SU-DHL-6 (cell line): ENCODE data around the gene UBTD2.

Experiments used
- H2AFZ ChIP-seq: fragments of 200-600 bp; sonication (generic); 2 replicates; pipeline ENCODE4 v1.6.1; 2014; ENCODE audit warnings: low read depth, mild to moderate bottlenecking, moderate library complexity, mixed read lengths, antibody characterized with exemption, low read length; ENCODE audit not compliant: severe bottlenecking
- H3F3A ChIP-seq: fragments of 200-600 bp; shearing (Covaris generic); 2 replicates; pipeline ENCODE4 v1.6.0; 2016; ENCODE audit warnings: antibody characterized with exemption, mild to moderate bottlenecking; ENCODE audit not compliant: insufficient read depth
- H3K27ac ChIP-seq: fragments of 200-600 bp; sonication (generic); 2 replicates; pipeline ENCODE4 v1.5.1; 2016; ENCODE audit warnings: low read depth, mild to moderate bottlenecking, low read length, moderate library complexity, mixed read lengths
- H3K27me3 ChIP-seq: fragments of 200-600 bp; sonication (generic), shearing (Covaris generic); 2 replicates; pipeline ENCODE4 v1.6.0; 2014; ENCODE audit warnings: mild to moderate bottlenecking, low read length
- H3K36me3 ChIP-seq: fragments of 200-600 bp; sonication (generic); 2 replicates; pipeline ENCODE4 v1.6.1; 2014; ENCODE audit warnings: mild to moderate bottlenecking, low read length, mixed read lengths
- H3K4me2 ChIP-seq: fragments of 300-600, 200-600 bp; shearing (Covaris generic), sonication (generic); 2 replicates; pipeline ENCODE4 v1.6.0; 2014; ENCODE audit warnings: low read length, low read depth, mild to moderate bottlenecking; ENCODE audit not compliant: poor library complexity, severe bottlenecking
- H3K4me3 ChIP-seq: fragments of 200-600 bp; sonication (generic); 2 replicates; pipeline ENCODE4 v1.5.1; 2014; ENCODE audit warnings: antibody characterized with exemption, low read length, mild to moderate bottlenecking, mixed read lengths; ENCODE audit not compliant: insufficient read depth, poor library complexity, severe bottlenecking
- H3K79me2 ChIP-seq: fragments of 200-600 bp; sonication (generic); 2 replicates; pipeline ENCODE4 v1.6.1; 2014; ENCODE audit warnings: mild to moderate bottlenecking, low read length, moderate library complexity; ENCODE audit not compliant: insufficient read depth
- H3K9ac ChIP-seq: fragments of 200-600 bp; sonication (generic); 2 replicates; pipeline ENCODE4 v1.7.0; 2014; ENCODE audit warnings: mild to moderate bottlenecking, low read length
- H3K9me2 ChIP-seq: fragments of 200-600 bp; sonication (generic); replicated peaks from 2 replicates; pipeline ENCODE4 v1.6.1; 2014; ENCODE audit warnings: low read length; ENCODE audit not compliant: insufficient read depth
- H3K9me3 ChIP-seq: fragments of 200-600 bp; sonication (generic); 2 replicates; pipeline ENCODE4 v1.6.1; 2014; ENCODE audit warnings: low read length, mixed read lengths; ENCODE audit not compliant: insufficient read depth
- H4K20me1 ChIP-seq: fragments of 200-600 bp; sonication (generic); 2 replicates; pipeline ENCODE4 v1.6.1; 2014; ENCODE audit warnings: low read depth, mild to moderate bottlenecking, antibody characterized with exemption, low read length, moderate library complexity, mixed read lengths
- EZH2phosphoT487 ChIP-seq: fragments of 200-600 bp; sonication (generic), shearing (Covaris generic); conservative IDR thresholded peaks from 2 replicates; pipeline ENCODE4 v1.6.1; 2018; ENCODE audit warnings: mild to moderate bottlenecking, antibody characterized with exemption, low read length, moderate library complexity, mixed read lengths
- TF ChIP-seq, protein P1 (sequence below): fragments of 200-600 bp; sonication (generic); IDR thresholded peaks from one replicate; pipeline ENCODE4 v1.5.1; 2017; ENCODE audit warnings: antibody characterized with exemption, mild to moderate bottlenecking, low read length, moderate library complexity; ENCODE audit not compliant: insufficient read depth, poor library complexity, severe bottlenecking

UBTD2 gene

DNA sequence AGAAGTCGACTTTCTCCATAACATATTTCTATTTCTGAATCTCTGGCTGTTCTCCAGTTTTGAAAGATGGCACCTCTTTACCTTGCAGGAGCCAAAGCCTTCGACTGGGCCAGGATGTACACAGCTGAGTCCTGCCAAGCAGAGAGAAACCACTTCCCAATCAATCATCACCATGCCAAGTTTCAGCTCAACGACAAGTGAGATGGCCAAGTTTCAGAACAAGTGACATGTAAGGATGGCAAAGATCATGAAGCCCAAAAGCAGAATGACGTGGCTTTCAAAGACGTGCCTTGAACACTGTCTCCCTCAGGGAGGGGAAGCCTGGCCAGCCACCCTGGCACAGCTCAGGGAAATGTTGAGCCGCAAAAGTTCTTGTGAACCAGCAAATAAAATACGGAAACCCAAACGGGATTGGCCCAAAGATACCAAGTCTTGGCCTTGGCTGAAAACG, 113.3 kb downstream of the UBTD2 start:
- no peaks in the 10 kb centered on the region for H3K9me3 ChIP-seq
- H3K79me2 ChIP-seq: peaks cover 89% of the 10 kb centered on the region
- no peak overlapping the region for H3K27ac ChIP-seq
- H3K9ac ChIP-seq: no peak overlapping the region
- H4K20me1 ChIP-seq: no peaks in the 10 kb centered on the region
- no peak overlapping the region for H3K4me2 ChIP-seq
- TF ChIP-seq, protein P1, sequence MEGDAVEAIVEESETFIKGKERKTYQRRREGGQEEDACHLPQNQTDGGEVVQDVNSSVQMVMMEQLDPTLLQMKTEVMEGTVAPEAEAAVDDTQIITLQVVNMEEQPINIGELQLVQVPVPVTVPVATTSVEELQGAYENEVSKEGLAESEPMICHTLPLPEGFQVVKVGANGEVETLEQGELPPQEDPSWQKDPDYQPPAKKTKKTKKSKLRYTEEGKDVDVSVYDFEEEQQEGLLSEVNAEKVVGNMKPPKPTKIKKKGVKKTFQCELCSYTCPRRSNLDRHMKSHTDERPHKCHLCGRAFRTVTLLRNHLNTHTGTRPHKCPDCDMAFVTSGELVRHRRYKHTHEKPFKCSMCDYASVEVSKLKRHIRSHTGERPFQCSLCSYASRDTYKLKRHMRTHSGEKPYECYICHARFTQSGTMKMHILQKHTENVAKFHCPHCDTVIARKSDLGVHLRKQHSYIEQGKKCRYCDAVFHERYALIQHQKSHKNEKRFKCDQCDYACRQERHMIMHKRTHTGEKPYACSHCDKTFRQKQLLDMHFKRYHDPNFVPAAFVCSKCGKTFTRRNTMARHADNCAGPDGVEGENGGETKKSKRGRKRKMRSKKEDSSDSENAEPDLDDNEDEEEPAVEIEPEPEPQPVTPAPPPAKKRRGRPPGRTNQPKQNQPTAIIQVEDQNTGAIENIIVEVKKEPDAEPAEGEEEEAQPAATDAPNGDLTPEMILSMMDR: no peak
- TF ChIP-seq EZH2phosphoT487: no peak
- no peaks in the 10 kb centered on the region for H3K36me3 ChIP-seq
- no peaks in the 10 kb centered on the region for H3K9me2 ChIP-seq
- no peak overlapping the region for H3K4me3 ChIP-seq
- H3K27me3 ChIP-seq: no peaks in the 10 kb centered on the region
- no peaks in the 10 kb centered on the region for H3F3A ChIP-seq
- no peak overlapping the region for H2AFZ ChIP-seq

DNA sequence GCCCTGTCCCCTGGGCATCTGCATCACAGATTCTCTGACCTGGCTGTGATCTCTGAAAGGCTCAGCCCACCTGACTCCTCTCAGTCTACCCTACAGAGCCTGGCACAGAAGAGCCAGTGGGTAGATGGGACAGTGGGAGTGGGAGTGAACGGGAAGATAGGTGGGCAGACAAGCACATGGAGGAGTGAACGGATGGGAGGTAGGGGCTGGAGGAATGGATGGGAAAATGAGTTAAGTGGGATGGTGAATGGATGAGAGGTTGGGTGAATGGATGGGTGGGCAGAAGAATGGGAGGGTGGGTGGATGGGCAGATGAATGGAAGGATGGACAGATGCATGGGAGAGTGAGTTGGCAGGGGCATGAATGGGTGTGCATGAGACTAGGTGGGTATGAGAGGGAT, 114.3 kb downstream of the UBTD2 start:
- no peaks in the 10 kb centered on the region for H4K20me1 ChIP-seq
- peaks cover 90% of the 10 kb centered on the region for H3K79me2 ChIP-seq
- no peak overlapping the region for H3K4me2 ChIP-seq
- no peak overlapping the region for H3K27ac ChIP-seq
- no peaks in the 10 kb centered on the region for H3K9me3 ChIP-seq
- H3F3A ChIP-seq: no peaks in the 10 kb centered on the region
- H3K4me3 ChIP-seq: no peak overlapping the region
- H2AFZ ChIP-seq: no peak overlapping the region
- H3K36me3 ChIP-seq: no peaks in the 10 kb centered on the region
- H3K9me2 ChIP-seq: no peaks in the 10 kb centered on the region
- TF ChIP-seq, protein P1: no peak
- no peak for TF ChIP-seq EZH2phosphoT487
- H3K27me3 ChIP-seq: no peaks in the 10 kb centered on the region
- H3K9ac ChIP-seq: no peak overlapping the region

DNA sequence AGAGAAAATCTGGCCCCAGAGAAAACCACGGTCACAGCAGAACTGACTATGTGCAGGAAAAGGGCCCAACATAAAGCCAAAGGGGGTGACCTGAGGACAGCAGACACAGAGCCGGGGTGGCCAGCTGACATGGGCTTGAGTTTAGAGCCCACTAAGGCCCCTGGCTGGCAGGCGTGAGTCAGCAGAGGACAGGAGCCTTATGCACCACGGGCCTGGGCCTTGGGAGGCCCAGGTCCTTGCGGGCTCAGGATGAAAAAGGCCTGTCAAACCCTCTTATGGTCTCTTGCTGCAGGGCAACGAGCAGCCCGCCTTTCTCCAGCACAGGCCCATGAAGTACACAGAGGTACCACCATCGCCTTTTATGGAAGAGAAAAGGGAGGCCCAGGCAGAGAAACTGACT, 115.3 kb downstream of the UBTD2 start:
- no peaks in the 10 kb centered on the region for H3K27me3 ChIP-seq
- no peaks in the 10 kb centered on the region for H4K20me1 ChIP-seq
- H3K4me2 ChIP-seq: no peak overlapping the region
- no peak overlapping the region for H2AFZ ChIP-seq
- H3K9me2 ChIP-seq: no peaks in the 10 kb centered on the region
- H3K27ac ChIP-seq: no peak overlapping the region
- H3K9me3 ChIP-seq: no peaks in the 10 kb centered on the region
- no peak overlapping the region for H3K9ac ChIP-seq
- H3K36me3 ChIP-seq: no peaks in the 10 kb centered on the region
- H3K4me3 ChIP-seq: no peak overlapping the region
- TF ChIP-seq, protein P1: no peak
- peaks cover 87% of the 10 kb centered on the region for H3K79me2 ChIP-seq
- no peaks in the 10 kb centered on the region for H3F3A ChIP-seq

DNA sequence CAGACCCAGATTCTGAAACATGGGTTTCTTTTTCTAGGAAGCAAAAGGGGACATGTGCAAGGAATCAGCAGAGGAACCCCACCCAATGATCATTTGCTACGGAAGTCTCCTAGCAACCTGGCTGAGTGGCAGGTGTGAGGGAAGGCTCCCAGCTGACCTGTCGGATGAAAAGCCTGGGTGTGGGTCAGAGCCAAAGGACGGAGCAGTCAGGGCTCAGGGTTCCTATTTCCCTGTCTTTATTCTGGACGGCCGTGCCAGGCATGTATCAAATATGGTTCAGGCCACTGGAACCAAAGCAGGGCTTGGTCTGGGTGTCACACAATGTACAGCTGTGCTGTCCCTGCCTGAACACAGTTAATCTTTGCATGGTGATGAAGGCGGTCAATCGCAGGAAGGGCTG, 115.7 kb downstream of the UBTD2 start:
- H2AFZ ChIP-seq: no peak overlapping the region
- H3K36me3 ChIP-seq: no peaks in the 10 kb centered on the region
- H3K9me3 ChIP-seq: no peaks in the 10 kb centered on the region
- no peaks in the 10 kb centered on the region for H3K9me2 ChIP-seq
- H3K27ac ChIP-seq: no peak overlapping the region
- no peaks in the 10 kb centered on the region for H4K20me1 ChIP-seq
- no peak overlapping the region for H3K4me3 ChIP-seq
- TF ChIP-seq EZH2phosphoT487: no peak
- TF ChIP-seq, protein P1: no peak
- no peaks in the 10 kb centered on the region for H3F3A ChIP-seq
- H3K9ac ChIP-seq: no peak overlapping the region
- H3K4me2 ChIP-seq: no peak overlapping the region
- no peaks in the 10 kb centered on the region for H3K27me3 ChIP-seq
- peaks cover 87% of the 10 kb centered on the region for H3K79me2 ChIP-seq
